A549 treated with dexamethasone at 1 μM for 4 hours (cell line): ENCODE measurements around the gene TRIM46. TPM values are rescaled to one million over a fixed set of nuclear protein-coding genes. Genes with fewer than 3 reads are reported as not detected.

Source experiments
- total RNA-seq: library from RNA; stranded (reverse); fragments of 200-300 nt; extraction: Qiagen RNA extraction; gene quantifications from 5 replicates; pipeline ENCODE4 v1.2.3, GENCODE V29; 2022

Gene TRIM46
- 1.8 to 2.9 TPM (median 2.5 TPM) in 5 replicates for total RNA-seq

GRCh38 chr1:155173478-155174323 lies at the start of gene TRIM46:
Gene TRIM46, plus strand, starts transcription at chr1:155173849. Its CDS starts 118 bp downstream, at chr1:155173967.

GRCh38 chr1:155127105-155127966 lies 46.3 kb upstream of the TRIM46 start, which contains the start of gene EFNA1:
Gene EFNA1, plus strand, starts transcription at chr1:155127876. Its CDS starts 102 bp downstream, at chr1:155127978.

GRCh38 chr1:155135415-155136028 lies 38.1 kb upstream of the TRIM46 start, which contains the start of gene SLC50A1:
Gene SLC50A1, plus strand, starts transcription at chr1:155135852. Its CDS starts 60 bp downstream, at chr1:155135912.

GRCh38 chr1:155139895-155140629 lies 33.6 kb upstream of the TRIM46 start, which contains the start of gene DPM3:
Gene DPM3, minus strand, starts transcription at chr1:155140531. Its CDS starts 291 bp downstream, at chr1:155140240.

GRCh38 chr1:155172732-155173477 lies 744 bp upstream of the TRIM46 start, which contains the start of gene KRTCAP2:
Gene KRTCAP2, minus strand, starts transcription at chr1:155173304. Its CDS starts 80 bp downstream, at chr1:155173224.

GRCh38 chr1:155207806-155208540 lies 34.3 kb downstream of the TRIM46 start, which contains the start of gene THBS3:
Gene THBS3, minus strand, starts transcription at chr1:155207897. Its CDS starts 21 bp downstream, at chr1:155207876.

GRCh38 chr1:155208541-155209311 lies 35.1 kb downstream of the TRIM46 start, which contains the start of gene MTX1:
Gene MTX1, plus strand, starts transcription at chr1:155208695. Its CDS starts 110 bp downstream, at chr1:155208805.

Other genes starting within 250 kb of the TRIM46 start
- gene PMVK, start 237.1 kb upstream of the TRIM46 start, total RNA-seq = 41.4 to 44.4 TPM (median 42.1 TPM) in 5 replicates
- gene PBXIP1, start 217.8 kb upstream of the TRIM46 start, total RNA-seq = 11.9 to 16.0 TPM (median 14.4 TPM) in 5 replicates
- gene PYGO2, start 212.1 kb upstream of the TRIM46 start, total RNA-seq = 19.4 to 23.1 TPM (median 22.1 TPM) in 5 replicates
- gene SHC1, start 203.1 kb upstream of the TRIM46 start, total RNA-seq = 209 to 336 TPM (median 304 TPM) in 5 replicates
- 301 to 343 TPM (median 324 TPM) in 5 replicates for gene CKS1B, start 199.2 kb upstream of the TRIM46 start, total RNA-seq
- 39.1 to 45.0 TPM (median 43.1 TPM) in 5 replicates for gene FLAD1, start 190.5 kb upstream of the TRIM46 start, total RNA-seq
- gene LENEP, start 180.3 kb upstream of the TRIM46 start, total RNA-seq = not detected in 5 replicates
- 38.8 to 58.2 TPM (median 53.7 TPM) in 5 replicates for gene ZBTB7B, start 171.0 kb upstream of the TRIM46 start, total RNA-seq
- gene DCST2, start 140.1 kb upstream of the TRIM46 start, total RNA-seq = 0.30 to 1.1 TPM (median 0.73 TPM) in 5 replicates
- gene DCST1, start 140.0 kb upstream of the TRIM46 start, total RNA-seq = 0.05 to 0.06 TPM (median 0.06 TPM) in 3 of 5 replicates, not detected in the others
- gene ADAM15, start 122.5 kb upstream of the TRIM46 start, total RNA-seq = 68.8 to 122 TPM (median 111 TPM) in 5 replicates
- gene EFNA4, start 110.1 kb upstream of the TRIM46 start, total RNA-seq = 14.0 to 17.2 TPM (median 14.8 TPM) in 5 replicates
- 12.6 to 15.3 TPM (median 13.8 TPM) in 5 replicates for gene EFNA3, start 95.0 kb upstream of the TRIM46 start, total RNA-seq
- 16.4 to 24.1 TPM (median 18.9 TPM) in 5 replicates for gene EFNA1, start 46.0 kb upstream of the TRIM46 start, total RNA-seq
- gene SLC50A1, start 38.0 kb upstream of the TRIM46 start, total RNA-seq = 30.9 to 37.0 TPM (median 32.7 TPM) in 5 replicates
- 63.4 to 82.2 TPM (median 77.7 TPM) in 5 replicates for gene DPM3, start 33.3 kb upstream of the TRIM46 start, total RNA-seq
- gene KRTCAP2, start 545 bp upstream of the TRIM46 start, total RNA-seq = 221 to 270 TPM (median 241 TPM) in 5 replicates
- 5.1 to 10.0 TPM (median 7.6 TPM) in 5 replicates for gene THBS3, start 34.0 kb downstream of the TRIM46 start, total RNA-seq
- 64.1 to 69.8 TPM (median 65.5 TPM) in 5 replicates for gene MTX1, start 34.8 kb downstream of the TRIM46 start, total RNA-seq
- gene ENTREP3, start 81.6 kb downstream of the TRIM46 start, total RNA-seq = 24.9 to 39.5 TPM (median 37.9 TPM) in 5 replicates
- gene SCAMP3, start 88.5 kb downstream of the TRIM46 start, total RNA-seq = 92.3 to 126 TPM (median 116 TPM) in 5 replicates
- gene CLK2, start 99.7 kb downstream of the TRIM46 start, total RNA-seq = 14.9 to 27.8 TPM (median 25.9 TPM) in 5 replicates
- 3.1 to 5.7 TPM (median 5.4 TPM) in 5 replicates for gene HCN3, start 103.6 kb downstream of the TRIM46 start, total RNA-seq
- gene PKLR, start 127.6 kb downstream of the TRIM46 start, total RNA-seq = not detected in 5 replicates
- gene FDPS, start 135.0 kb downstream of the TRIM46 start, total RNA-seq = 164 to 188 TPM (median 168 TPM) in 5 replicates
- 35.2 to 46.8 TPM (median 45.3 TPM) in 5 replicates for gene RUSC1, start 147.0 kb downstream of the TRIM46 start, total RNA-seq